SK-N-SH treated with all-trans-retinoic acid at 6 μM for 48 hours (cell line): ENCODE results near the gene LAPTM4A.

Experiments used
- ATAC-seq: fragments of 200-7000 bp; cut with Tn5 transposase; 3 replicates; pipeline ENCODE4 v1.9.1; 2020; ENCODE audit warnings: mild to moderate bottlenecking, moderate library complexity
- ARNTL ChIP-seq: fragments of 450-650 bp; formaldehyde crosslinking; IDR thresholded peaks from 2 replicates; pipeline ENCODE4 v1.5.0; 2020; ENCODE audit warnings: low read depth, mild to moderate bottlenecking, moderate library complexity, borderline replicate concordance
- BACH2 ChIP-seq: fragments of 250-450 bp; sonication (Bioruptor Pico); IDR thresholded peaks from 2 replicates; pipeline ENCODE4 v1.9.0; 2021; ENCODE audit warnings: mild to moderate bottlenecking, borderline replicate concordance
- CREB5 ChIP-seq: fragments of 250-450 bp; sonication (Bioruptor Pico); IDR thresholded peaks from 2 replicates; pipeline ENCODE4 v1.5.1; 2020; ENCODE audit warnings: low read depth, mild to moderate bottlenecking, moderate library complexity
- CSDC2 ChIP-seq: fragments of 250-450 bp; sonication (Bioruptor Pico); IDR thresholded peaks from 2 replicates; pipeline ENCODE4 v1.5.0; 2020; ENCODE audit warnings: mild to moderate bottlenecking, moderate library complexity
- CSRNP3 ChIP-seq: fragments of 250-450 bp; sonication (Bioruptor Pico); IDR thresholded peaks from 2 replicates; pipeline ENCODE4 v1.5.1; 2021; ENCODE audit warnings: mild to moderate bottlenecking, moderate library complexity
- GLIS3 ChIP-seq: fragments of 250-450 bp; sonication (Bioruptor Pico); IDR thresholded peaks from 2 replicates; pipeline ENCODE4 v1.5.0; 2020; ENCODE audit warnings: mild to moderate bottlenecking, moderate library complexity
- ISL1 ChIP-seq: fragments of 250-450 bp; sonication (Bioruptor Pico); IDR thresholded peaks from 2 replicates; pipeline ENCODE4 v2.1.2; 2022; ENCODE audit warnings: mild to moderate bottlenecking, moderate library complexity
- PPARA ChIP-seq: fragments of 250-450 bp; sonication (Bioruptor Pico); IDR thresholded peaks from 2 replicates; pipeline ENCODE4 v1.5.0; 2020; ENCODE audit warnings: mild to moderate bottlenecking, borderline replicate concordance
- SNAI2 ChIP-seq: fragments of 250-450 bp; sonication (Bioruptor Pico); IDR thresholded peaks from 2 replicates; pipeline ENCODE4 v1.5.0; 2020; ENCODE audit warnings: mild to moderate bottlenecking, moderate library complexity
- TCF4 ChIP-seq: fragments of 250-450 bp; sonication (Bioruptor Pico); IDR thresholded peaks from 2 replicates; pipeline ENCODE4 v1.8.0; 2021; ENCODE audit warnings: mild to moderate bottlenecking, moderate library complexity, borderline replicate concordance
- TSHZ2 ChIP-seq: fragments of 250-450 bp; sonication (Bioruptor Pico); IDR thresholded peaks from 2 replicates; pipeline ENCODE4 v1.5.0; 2020; ENCODE audit warnings: mild to moderate bottlenecking, moderate library complexity
- ZC3H10 ChIP-seq: fragments of 250-450 bp; sonication (Bioruptor Pico); IDR thresholded peaks from 2 replicates; pipeline ENCODE4 v1.5.1; 2021; ENCODE audit warnings: mild to moderate bottlenecking, moderate library complexity
- ZFP3 ChIP-seq: fragments of 250-450 bp; sonication (Bioruptor Pico); IDR thresholded peaks from 2 replicates; pipeline ENCODE4 v1.5.0; 2020; ENCODE audit warnings: mild to moderate bottlenecking, moderate library complexity
- ZFP30 ChIP-seq: fragments of 450-650 bp; formaldehyde crosslinking; IDR thresholded peaks from 2 replicates; pipeline ENCODE4 v1.5.0; 2022; ENCODE audit warnings: mild to moderate bottlenecking, moderate library complexity
- ZNF565 ChIP-seq: fragments of 450-650 bp; formaldehyde crosslinking; conservative IDR thresholded peaks from 2 replicates; pipeline ENCODE4 v1.5.0; 2020; ENCODE audit warnings: low read depth, mild to moderate bottlenecking, moderate library complexity
- ZNF70 ChIP-seq: fragments of 450-650 bp; formaldehyde crosslinking; IDR thresholded peaks from 2 replicates; pipeline ENCODE4 v1.5.0; 2020; ENCODE audit warnings: mild to moderate bottlenecking, moderate library complexity
- ZNF8 ChIP-seq: fragments of 450-650 bp; formaldehyde crosslinking; IDR thresholded peaks from 2 replicates; pipeline ENCODE4 v1.5.0; 2020; ENCODE audit warnings: mild to moderate bottlenecking, moderate library complexity

Gene LAPTM4A

GRCh38 chr2:20071397-20072383 is 20.3 kb upstream of the LAPTM4A start:
- peak; percentile 91 for ATAC-seq

GRCh38 chr2:20069756-20070155 is 18.3 kb upstream of the LAPTM4A start:
- ATAC-seq: no peak
- TF ChIP-seq CSDC2 (CRISPR knock-in tag) (no peak), ZNF70 (CRISPR knock-in tag) (no peak), ZC3H10 (CRISPR knock-in tag) (no peak), TCF4 (CRISPR knock-in tag) (no peak), ZFP30 (CRISPR knock-in tag) (no peak), ZNF565 (no peak), PPARA (CRISPR knock-in tag) (no peak)

More at GRCh38 chr2:20071397-20072383, 20.3 kb upstream of the LAPTM4A start:
- 0 out of 2 replicates have a peak, but pooled peaks have one; percentile 18 for TF ChIP-seq CSRNP3
- peak; percentile 54; the same call in 1 of the 2 replicates for TF ChIP-seq ZFP3 (CRISPR knock-in tag)
- TF ChIP-seq ARNTL (CRISPR knock-in tag): no peak
- TF ChIP-seq TSHZ2 (CRISPR knock-in tag): peak; percentile 77
- TF ChIP-seq ZNF8 (CRISPR knock-in tag): peak; percentile 5; the same call in 1 of the 2 replicates
- 0 out of 2 replicates have a peak, but pooled peaks have one; percentile 11 for TF ChIP-seq BACH2 (CRISPR knock-in tag)
- TF ChIP-seq SNAI2 (CRISPR knock-in tag): peak; percentile 70
- peak; percentile 96 for TF ChIP-seq TCF4 (CRISPR knock-in tag)
- 0 out of 2 replicates have a peak, but pooled peaks have one; percentile 31 for TF ChIP-seq CREB5 (CRISPR knock-in tag)
- no peak for TF ChIP-seq ZC3H10 (CRISPR knock-in tag)
- no peak for TF ChIP-seq ZNF70 (CRISPR knock-in tag)
- peak; percentile 47; the same call in 1 of the 2 replicates for TF ChIP-seq GLIS3 (CRISPR knock-in tag)
- 0 out of 2 replicates have a peak, but pooled peaks have one; percentile 30 for TF ChIP-seq ZNF565
- peak; percentile 52 for TF ChIP-seq ISL1 (CRISPR knock-in tag)

GRCh38 chr2:20067992-20068584 is 16.7 kb upstream of the LAPTM4A start:
- peak; percentile 86 for TF ChIP-seq ISL1 (CRISPR knock-in tag)
- TF ChIP-seq CREB5 (CRISPR knock-in tag): 0 out of 2 replicates have a peak, but pooled peaks have one; percentile 23
- TF ChIP-seq CSDC2 (CRISPR knock-in tag): no peak
- ATAC-seq: peak; percentile 27

GRCh38 chr2:20065885-20066602 is 14.6 kb upstream of the LAPTM4A start:
- ATAC-seq: peak; percentile 86
- TF ChIP-seq ZNF70 (CRISPR knock-in tag): no peak
- no peak for TF ChIP-seq CSRNP3
- peak; percentile 55; the same call in 1 of the 2 replicates for TF ChIP-seq ISL1 (CRISPR knock-in tag)
- TF ChIP-seq ZFP3 (CRISPR knock-in tag): peak; percentile 73
- TF ChIP-seq GLIS3 (CRISPR knock-in tag): no peak
- peak; percentile 80; the same call in 1 of the 2 replicates for TF ChIP-seq CSDC2 (CRISPR knock-in tag)
